ENCODE results near the gene ORAI3. TPM values are rescaled to one million over a fixed set of nuclear protein-coding genes. Genes with fewer than 3 reads are reported as not detected.

ORAI3 gene
- total RNA-seq, 1 experiment from 2014 or later: 9.0 TPM

- Histone ChIP-seq H3K27ac (ENCODE audit: low read depth, low read length) (no peak overlapping the region), H3K36me3 (ENCODE audit: control insufficient read depth in 1 of 2, insufficient read depth in 2 of 2, low read length in 2 of 2) (no peaks in the 10 kb centered on the region), H3K4me3 (replicated peaks in 1 of 2; ENCODE audit: low read depth in 1 of 2, low read length in 2 of 2) (no peak overlapping the region), H3K4me1 (ENCODE audit: control insufficient read depth in 1 of 2, insufficient read depth in 2 of 2, low read length in 2 of 2) (peaks cover 22 to 36% of the 10 kb centered on the region in 2 experiments), H3K4me2 (ENCODE audit: low read length) (no peak overlapping the region), H3K9me2 (ENCODE audit: insufficient read depth) (no peaks in the 10 kb centered on the region), H3K9me3 (ENCODE audit: control insufficient read depth in 1 of 2, insufficient read depth in 1 of 2, low read depth in 1 of 2, low read length in 2 of 2) (no peaks in the 10 kb centered on the region), H2AFZ (ENCODE audit: low read depth, low read length, poor library complexity, severe bottlenecking) (no peak overlapping the region), H4K20me1 (ENCODE audit: insufficient read depth) (no peaks in the 10 kb centered on the region), H3K9ac (ENCODE audit: low read length) (no peak overlapping the region), H3K27me3 (ENCODE audit: insufficient read depth, low read length) (no peaks in the 10 kb centered on the region), H3K79me2 (ENCODE audit: insufficient read depth, low read length) (no peaks in the 10 kb centered on the region)
- ChIA-PET POLR2A (no interaction called here), RAD21 (ENCODE audit: low non-redundant PET in 1 of 2, low total read pairs in 2 of 2, uncharacterized antibody in 2 of 2, unreplicated experiment in 2 of 2) (no interaction called here), CTCF (no interaction called here)
- intact Hi-C loops (cut with micrococcal nuclease): no loop called here
- ATAC-seq (no peak), DNase-seq (ENCODE audit: low read depth, low spot score) (no peak)
- BruUV-seq (replicated peaks): no TSS peak
- TF ChIP-seq CEBPB (IDR thresholded peaks at IDR 0.05; ENCODE audit: low read depth) (no peak), EZH2phosphoT487 (IDR thresholded peaks at IDR 0.05; ENCODE audit: borderline replicate concordance) (no peak), RAD21 (IDR thresholded peaks at IDR 0.05; ENCODE audit: low read depth) (no peak), SP1 (IDR thresholded peaks at IDR 0.05; ENCODE audit: low read depth) (no peak), CBX3 (IDR thresholded peaks at IDR 0.05; ENCODE audit: low read depth) (no peak), JUND (IDR thresholded peaks at IDR 0.05) (no peak), YY1 (IDR thresholded peaks at IDR 0.05; ENCODE audit: extremely low read depth, insufficient replicate concordance, low read depth, low read length) (no peak), ZBTB33 (IDR thresholded peaks at IDR 0.05; ENCODE audit: extremely low read depth, insufficient replicate concordance, low read length) (no peak), EZH2 (IDR thresholded peaks at IDR 0.05) (no peak), ATF3 (IDR thresholded peaks at IDR 0.05) (no peak)
- TF ChIP-seq, protein P1, sequence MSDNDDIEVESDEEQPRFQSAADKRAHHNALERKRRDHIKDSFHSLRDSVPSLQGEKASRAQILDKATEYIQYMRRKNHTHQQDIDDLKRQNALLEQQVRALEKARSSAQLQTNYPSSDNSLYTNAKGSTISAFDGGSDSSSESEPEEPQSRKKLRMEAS (IDR thresholded peaks at IDR 0.05): no peak
These were observed 52.0 kb downstream of the ORAI3 start for GRCh38 chr16:31000671-31001382.
